HepG2 (cell line): ENCODE data around the gene SLC39A10. TPM values are rescaled to one million over a fixed set of nuclear protein-coding genes. Genes with fewer than 3 reads are reported as not detected.

Experiments used
- ATAC-seq: fragments of 200-7000 bp; cut with Tn5 transposase; 3 replicates; pipeline ENCODE4 v1.9.1; 2020; ENCODE audit warnings: mild to moderate bottlenecking, moderate library complexity
- BruUV-seq: library from RNA; stranded (reverse); fragments of 400-500 nt; replicated peaks from 2 replicates; lab custom pipeline; 2021; lab: Mats Ljungman, UMichigan
- CTCF ChIA-PET: fragments of 300-600 bp; formaldehyde crosslinking; extraction: SDS; loops from one replicate; lab custom pipeline; 2021; ENCODE audit warnings: low total read pairs, inconsistent platforms, low intra/inter-chr PET ratio; lab: Yijun Ruan, JAX
- POLR2A ChIA-PET: fragments of 350-600 bp; sonication (Branson Sonifier 250); formaldehyde crosslinking; loops from one replicate; lab custom pipeline; 2020; ENCODE audit warnings: antibody characterized with exemption, inconsistent platforms; lab: Yijun Ruan, JAX
- DNase-seq: peaks from one replicate; pipeline ENCODE4 v3.0.0-alpha.2; 2015; ENCODE audit warnings: low spot score
- FAIRE-seq: peaks from 3 replicates; lab custom pipeline; 2011; peaks lifted over from hg19 to GRCh38; lab: Jason Lieb, UNC
- H2AFZ ChIP-seq: one replicate; pipeline ENCODE4 v1.6.1; 2011; ENCODE audit warnings: low read length, inconsistent platforms
- H3K27ac ChIP-seq: fragments of 300-600 bp; 3 replicates; pipeline ENCODE4 v1.8.0; 2011; ENCODE audit warnings: mixed run types, mild to moderate bottlenecking, mixed read lengths, low read length, inconsistent platforms; ENCODE audit not compliant: insufficient read depth; ENCODE audit errors: extremely low read length
- H3K27me3 ChIP-seq, 2 experiments: fragments of 200-600 bp in 1 of 2; 2 replicates in 1 of 2; 3 replicates in 1 of 2; pipeline versions ENCODE4 v1.6.0 to v1.8.0; 2011; ENCODE audit warnings: low read length in 2 of 2, mild to moderate bottlenecking in 2 of 2, moderate library complexity in 2 of 2, inconsistent platforms in 1 of 2; ENCODE audit not compliant: insufficient read depth in 2 of 2, control insufficient read depth in 1 of 2
- H3K36me3 ChIP-seq, 2 experiments: fragments of 200-600 bp in 1 of 2; replicated peaks in 1 of 2; 2 replicates in 1 of 2; 3 replicates in 1 of 2; pipeline versions ENCODE4 v1.5.1 to v1.8.0; 2011; ENCODE audit warnings: low read length in 2 of 2, inconsistent platforms in 1 of 2; ENCODE audit not compliant: insufficient read depth in 2 of 2, control insufficient read depth in 1 of 2
- H3K4me1 ChIP-seq: 2 replicates; pipeline ENCODE4 v1.5.1; 2012; ENCODE audit warnings: low read length, inconsistent platforms; ENCODE audit not compliant: insufficient read depth
- H3K4me2 ChIP-seq: 2 replicates; pipeline ENCODE4 v1.6.0; 2011; ENCODE audit warnings: low read depth, low read length, inconsistent platforms
- H3K4me3 ChIP-seq, 3 experiments: fragments of 200-600 bp in 1 of 3; sonication (generic), shearing (Covaris generic) in 1 of 3; replicated peaks in 1 of 3; 2 replicates each; pipeline ENCODE4 v1.5.1; 2011 to 2016; ENCODE audit warnings: low read length in 3 of 3, inconsistent platforms in 2 of 3, low read depth in 2 of 3, mild to moderate bottlenecking in 2 of 3, control low read depth in 1 of 3, mixed read lengths in 1 of 3; ENCODE audit not compliant: insufficient read depth in 1 of 3
- H3K79me2 ChIP-seq: one replicate; pipeline ENCODE4 v1.6.1; 2011; ENCODE audit warnings: low read length, inconsistent platforms; ENCODE audit not compliant: insufficient read depth
- H3K9ac ChIP-seq: 2 replicates; pipeline ENCODE4 v1.6.0; 2011; ENCODE audit warnings: mild to moderate bottlenecking, low read depth, low read length, inconsistent platforms; ENCODE audit not compliant: insufficient read depth
- H3K9me3 ChIP-seq: 2 replicates; pipeline ENCODE4 v1.5.1; 2012; ENCODE audit warnings: mild to moderate bottlenecking, low read length
- H4K20me1 ChIP-seq: 2 replicates; pipeline ENCODE4 v1.6.0; 2011; ENCODE audit warnings: inconsistent platforms, mild to moderate bottlenecking, low read length, moderate library complexity; ENCODE audit not compliant: insufficient read depth
- ATF7 ChIP-seq, 2 experiments: fragments of 450-650 bp in 1 of 2; sonication (generic) in 1 of 2; formaldehyde crosslinking in 1 of 2; IDR thresholded peaks; 2 replicates each; pipeline versions ENCODE4 v1.4.0 to v1.6.1; 2016 to 2020; ENCODE audit warnings: antibody characterized with exemption in 1 of 2, mild to moderate bottlenecking in 1 of 2, missing genetic modification reagents in 1 of 2
- PRDM10 ChIP-seq: sonication (generic); formaldehyde crosslinking; IDR thresholded peaks from 2 replicates; pipeline ENCODE4 v1.4.0; 2020; ENCODE audit warnings: low read depth, missing genetic modification reagents
- RERE ChIP-seq: IDR thresholded peaks from 2 replicates; pipeline ENCODE4 v1.6.1; 2016; ENCODE audit warnings: low read depth, missing genetic modification reagents, missing compliant biosample characterization
- ZUFSP ChIP-seq: sonication (generic); formaldehyde crosslinking; IDR thresholded peaks from 2 replicates; pipeline ENCODE4 v1.9.0; 2021; ENCODE audit warnings: missing genetic modification reagents, mild to moderate bottlenecking, borderline replicate concordance
- WGBS: methylation state at CpG from one replicate; pipeline ENCODE4 v1.1.6; 2017; ENCODE audit warnings: low lambda C conversion rate; 5-methylcytosine and 5-hydroxymethylcytosine counted together
- in situ Hi-C: cut with HindIII; loops from 2 replicates; pipeline ENCODE4 v1.10.0; 2017; ENCODE audit warnings: low pct_unique_long_range_greater_than_20kb; ENCODE audit not compliant: extremely low pct_ligation_motif_present
- intact Hi-C: fragments of 100-400 bp; cut with micrococcal nuclease; formaldehyde crosslinking; loops from one replicate; pipeline ENCODE4 v1.10.0; 2022; ENCODE audit not compliant: unreplicated experiment
- polyA plus RNA-seq, 8 experiments: library from polyadenylated mRNA; depleted of rRNA in 3 of 8; stranded (reverse) in 7 of 8; unstranded in 1 of 8; fragments of >200 nt; fragmentation: Illumina TruSeq in 4 of 8; extraction: Trizol in 4 of 8; gene quantifications; 2 replicates each; pipeline versions ENCODE4 v1.2.1 to v1.2.3, GENCODE V29; 2011 to 2016; ENCODE audit warnings: low read depth in 4 of 8, missing spikeins in 1 of 8, mixed read lengths in 1 of 8; ENCODE audit not compliant: insufficient read depth in 1 of 8
- total RNA-seq, 5 experiments: library from RNA; depleted of rRNA; stranded (reverse); fragments of >200 nt; fragmentation: Illumina TruSeq; extraction: Trizol; gene quantifications; 2 replicates each; pipeline ENCODE4 v1.2.3, GENCODE V29; 2016; ENCODE audit warnings: low read depth in 1 of 5

Gene SLC39A10
- total and polyA plus RNA-seq, 2 of the 13 experiments (the other 11 are each of a cell fraction or from before 2014, with no cell fraction given): 13.2 to 21.0 TPM

- TF ChIP-seq RERE (CRISPR knock-in tag): no peak
- no peak for TF ChIP-seq PRDM10 (CRISPR knock-in tag)
- TF ChIP-seq, all 625 proteins: peak for 0
These were observed 106.8 kb downstream of the SLC39A10 start (continued) for GRCh38 chr2:195763866-195764265.

- no peaks in the 10 kb centered on the region for H3K27me3 ChIP-seq
- no peak overlapping the region for H3K4me3 ChIP-seq
- WGBS: 97% methylated on average over 1 of the region's 1 CpG
- ChIA-PET POLR2A (no interaction called here), CTCF (no interaction called here)
- no peak overlapping the region for H3K9ac ChIP-seq
- BruUV-seq: no TSS peak
- ATAC-seq (no peak), DNase-seq (no peak), FAIRE-seq (no peak)
- intact Hi-C loops (no loop called here), in situ Hi-C loops (no loop called here)
- no peak overlapping the region for H3K27ac ChIP-seq
- H3K4me1 ChIP-seq: no peaks in the 10 kb centered on the region
- no peaks in the 10 kb centered on the region for H3K9me3 ChIP-seq
- no peaks in the 10 kb centered on the region for H3K79me2 ChIP-seq
- no peak overlapping the region for H3K4me2 ChIP-seq
- H3K36me3 ChIP-seq: no peaks in the 10 kb centered on the region
- H2AFZ ChIP-seq: no peak overlapping the region
- no peak for TF ChIP-seq ZUFSP
- TF ChIP-seq ATF7 (IDR thresholded peaks at IDR 0.05): peak; percentile 82
- TF ChIP-seq ATF7 (CRISPR knock-in tag; IDR thresholded peaks at IDR 0.05): no peak
- TF ChIP-seq, all 625 proteins: peak for 1
- no peaks in the 10 kb centered on the region for H4K20me1 ChIP-seq
These were observed 109.7 kb downstream of the SLC39A10 start for GRCh38 chr2:195766691-195767090.
